Right atrium auricular region (tissue), 2 donors: ENCODE results near the gene MAD1L1. TPM values are rescaled to one million over a fixed set of nuclear protein-coding genes. Genes with fewer than 3 reads are reported as not detected.

ENCODE experiments used
- DNase-seq: peaks from one replicate; pipeline ENCODE4 v3.0.0-alpha.2; 2019; ENCODE audit warnings: low spot score
- H3K27ac ChIP-seq, 2 donors: fragments of 200-600 bp; sonication (generic); 1 replicate in 1 of 2; 2 replicates in 1 of 2; pipeline ENCODE4 v1.5.1; 2016 to 2019
- H3K27me3 ChIP-seq, 2 donors: fragments of 200-600 bp; sonication (generic); one replicate each; pipeline versions ENCODE4 v1.5.1 to v1.6.0; 2017 to 2019
- H3K36me3 ChIP-seq: fragments of 200-600 bp; sonication (generic); one replicate; pipeline ENCODE4 v1.5.1; 2016
- H3K4me1 ChIP-seq, 2 donors: fragments of 200-600 bp; sonication (generic); one replicate each; pipeline versions ENCODE4 v1.5.1 to v1.6.0; 2017 to 2019
- H3K4me3 ChIP-seq, 2 donors: fragments of 200-600 bp; sonication (generic); 1 replicate in 1 of 2; 2 replicates in 1 of 2; pipeline ENCODE4 v1.5.1; 2017 to 2019; ENCODE audit warnings: mild to moderate bottlenecking in 1 of 2, moderate library complexity in 1 of 2
- H3K9me3 ChIP-seq, 2 donors: fragments of 200-600 bp; sonication (generic); one replicate each; pipeline ENCODE4 v1.5.1; 2019
- total RNA-seq, 2 donors: library from RNA; depleted of rRNA; stranded (reverse); fragments of >200 nt; gene quantifications; one replicate each; pipeline ENCODE4 v1.1.0, GENCODE V29; 2016
- TF ChIP-seq, protein P1 (sequence below), 2 donors: fragments of 200-600 bp; sonication (generic); IDR thresholded peaks; one replicate each; pipeline ENCODE4 v1.5.1; 2019; ENCODE audit warnings: antibody characterized with exemption in 2 of 2

The MAD1L1 gene
- total RNA-seq, 2 donors from 2014 or later = 13.3 to 31.9 TPM

DNA sequence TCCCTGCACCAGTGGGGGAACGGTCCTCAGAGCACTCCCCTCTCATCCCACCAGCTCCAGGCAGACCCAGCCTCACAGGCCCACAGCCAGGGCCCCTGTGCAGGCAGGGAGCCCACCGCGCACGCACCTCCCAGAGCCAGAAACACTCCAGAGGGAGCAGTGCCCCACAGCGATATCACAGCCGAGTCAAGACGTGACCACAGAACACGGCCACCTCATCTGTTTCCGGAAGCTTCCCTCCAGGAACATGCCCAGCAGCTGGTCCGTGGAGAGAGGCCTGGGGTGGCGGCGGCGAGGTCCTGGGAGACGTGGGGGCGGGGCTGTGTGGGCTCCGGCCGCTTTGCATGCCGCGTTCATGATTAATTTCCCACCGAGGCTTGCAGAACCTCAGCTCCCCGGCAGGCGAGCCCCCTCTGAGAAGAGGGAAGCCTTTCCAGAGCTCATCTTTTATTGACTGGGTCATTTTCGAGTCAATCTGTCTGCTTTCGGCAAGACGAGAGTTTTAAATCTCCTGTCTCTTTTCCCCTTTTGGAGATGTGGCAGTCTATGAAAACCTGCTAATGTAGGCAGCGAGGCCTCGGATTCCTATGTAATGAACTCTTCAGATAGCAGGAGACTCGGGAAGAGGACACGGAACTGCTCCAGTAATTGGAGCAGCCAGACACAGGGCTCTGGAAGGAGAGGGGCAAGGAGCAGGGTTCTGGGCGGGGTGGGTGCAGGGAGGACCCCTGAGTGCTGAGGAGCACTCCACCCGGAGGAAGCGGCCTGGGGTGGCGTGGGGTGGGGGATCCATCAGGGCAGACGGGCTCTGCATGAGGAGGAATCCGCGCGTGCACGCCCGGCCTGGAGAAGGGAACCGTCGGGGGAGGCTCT is 319.9 kb downstream of the MAD1L1 start:
- H3K27me3 ChIP-seq = no peaks in the 10 kb centered on the region
- H3K9me3 ChIP-seq = no peaks in the 10 kb centered on the region
- H3K4me1 ChIP-seq = peaks cover 0 to 24% of the 10 kb centered on the region in 2 donors
- H3K27ac ChIP-seq = no peak overlapping the region
- H3K36me3 ChIP-seq = no peaks in the 10 kb centered on the region
- TF ChIP-seq, protein P1, sequence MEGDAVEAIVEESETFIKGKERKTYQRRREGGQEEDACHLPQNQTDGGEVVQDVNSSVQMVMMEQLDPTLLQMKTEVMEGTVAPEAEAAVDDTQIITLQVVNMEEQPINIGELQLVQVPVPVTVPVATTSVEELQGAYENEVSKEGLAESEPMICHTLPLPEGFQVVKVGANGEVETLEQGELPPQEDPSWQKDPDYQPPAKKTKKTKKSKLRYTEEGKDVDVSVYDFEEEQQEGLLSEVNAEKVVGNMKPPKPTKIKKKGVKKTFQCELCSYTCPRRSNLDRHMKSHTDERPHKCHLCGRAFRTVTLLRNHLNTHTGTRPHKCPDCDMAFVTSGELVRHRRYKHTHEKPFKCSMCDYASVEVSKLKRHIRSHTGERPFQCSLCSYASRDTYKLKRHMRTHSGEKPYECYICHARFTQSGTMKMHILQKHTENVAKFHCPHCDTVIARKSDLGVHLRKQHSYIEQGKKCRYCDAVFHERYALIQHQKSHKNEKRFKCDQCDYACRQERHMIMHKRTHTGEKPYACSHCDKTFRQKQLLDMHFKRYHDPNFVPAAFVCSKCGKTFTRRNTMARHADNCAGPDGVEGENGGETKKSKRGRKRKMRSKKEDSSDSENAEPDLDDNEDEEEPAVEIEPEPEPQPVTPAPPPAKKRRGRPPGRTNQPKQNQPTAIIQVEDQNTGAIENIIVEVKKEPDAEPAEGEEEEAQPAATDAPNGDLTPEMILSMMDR (IDR thresholded peaks at IDR 0.05) = no peak
- no peak overlapping the region for H3K4me3 ChIP-seq
- DNase-seq = no peak

DNA sequence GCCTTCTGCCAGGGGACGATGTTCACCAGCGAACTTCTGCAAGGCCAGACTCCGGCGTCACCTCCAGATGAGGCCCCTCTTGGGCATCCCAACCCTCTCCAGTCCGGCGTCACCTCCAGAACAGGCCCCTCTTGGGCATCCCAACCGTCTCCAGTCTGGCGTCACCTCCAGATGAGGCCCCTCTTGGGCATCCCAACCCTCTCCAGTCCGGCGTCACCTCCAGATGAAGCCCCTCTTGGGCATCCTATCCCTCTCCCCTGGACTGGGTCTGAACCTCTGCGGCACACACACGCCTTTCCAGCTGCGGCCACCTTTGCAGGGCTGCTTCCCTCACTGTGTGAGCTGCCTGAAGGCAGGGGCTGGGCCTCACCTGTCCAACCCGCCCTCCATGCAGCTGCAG is 321.2 kb downstream of the MAD1L1 start:
- Histone ChIP-seq H3K9me3 (no peaks in the 10 kb centered on the region), H3K4me3 (no peak overlapping the region), H3K27me3 (no peaks in the 10 kb centered on the region), H3K27ac (no peak overlapping the region), H3K36me3 (no peaks in the 10 kb centered on the region), H3K4me1 (peaks cover 0 to 14% of the 10 kb centered on the region in 2 donors)
- no peak for DNase-seq
- TF ChIP-seq, protein P1 (IDR thresholded peaks at IDR 0.05) = no peak

DNA sequence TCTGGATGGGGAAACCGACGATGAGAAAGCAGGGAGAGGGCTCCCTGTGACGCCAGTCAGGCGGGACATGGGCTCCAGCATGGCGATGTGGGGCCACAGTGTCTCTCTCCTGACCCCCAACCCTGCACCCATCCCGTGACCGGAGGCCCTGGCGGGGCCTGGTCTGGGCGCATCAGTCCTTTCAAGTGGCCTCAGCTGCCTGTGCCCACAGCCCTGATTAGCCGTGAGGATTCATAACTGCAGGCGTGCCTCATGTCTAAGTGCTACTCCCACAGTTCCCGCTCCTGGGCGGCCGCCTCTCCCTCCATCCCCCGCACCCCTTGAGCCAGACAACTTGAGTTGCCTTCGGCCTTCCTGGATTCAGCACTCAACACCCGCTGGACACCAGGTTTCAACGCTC is 321.9 kb downstream of the MAD1L1 start:
- H3K27ac ChIP-seq = no peak overlapping the region
- DNase-seq = no peak

DNA sequence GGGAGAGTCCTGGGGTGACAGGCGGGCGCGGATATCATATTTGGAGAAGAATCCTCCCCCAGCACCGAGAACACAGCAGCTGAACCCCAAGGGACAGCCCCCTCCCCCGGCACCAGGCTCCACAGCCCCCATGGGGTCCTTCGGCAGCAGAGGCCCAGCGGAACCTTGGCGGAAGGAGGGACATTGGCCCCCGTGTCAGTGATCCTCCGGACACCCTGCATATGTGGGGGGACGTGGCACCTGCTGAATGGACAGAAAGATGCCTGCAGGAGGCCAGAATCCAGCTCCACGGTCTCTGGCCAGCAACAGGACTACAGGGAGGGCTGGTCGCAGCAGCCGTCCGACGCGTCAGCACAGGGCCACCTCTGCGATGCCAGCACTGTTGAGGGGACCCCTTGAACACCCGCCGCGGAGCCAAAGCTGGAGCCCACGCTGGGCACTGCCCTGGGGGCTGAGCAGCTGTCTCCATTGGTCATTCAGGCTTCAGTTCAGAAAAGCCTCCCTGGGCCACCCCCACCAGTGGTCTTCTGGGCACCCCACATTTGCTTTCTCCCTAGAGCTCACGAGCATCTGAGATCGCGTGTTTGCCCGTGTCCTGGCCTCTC is 322.6 kb downstream of the MAD1L1 start:
- Histone ChIP-seq H3K4me1 (peaks cover 0 to 14% of the 10 kb centered on the region in 2 donors), H3K4me3 (no peak overlapping the region), H3K9me3 (no peaks in the 10 kb centered on the region), H3K36me3 (no peaks in the 10 kb centered on the region), H3K27me3 (no peaks in the 10 kb centered on the region), H3K27ac (no peak overlapping the region)
- TF ChIP-seq, protein P1 (IDR thresholded peaks at IDR 0.05) = no peak
- DNase-seq = no peak

More for the DNA sequence above, 321.9 kb downstream of the MAD1L1 start:
- H3K4me3 ChIP-seq = no peak overlapping the region
- H3K27me3 ChIP-seq = no peaks in the 10 kb centered on the region
- H3K4me1 ChIP-seq = peaks cover 0 to 14% of the 10 kb centered on the region in 2 donors
- no peaks in the 10 kb centered on the region for H3K9me3 ChIP-seq
- H3K36me3 ChIP-seq = no peaks in the 10 kb centered on the region
- TF ChIP-seq, protein P1 (IDR thresholded peaks at IDR 0.05) = no peak

DNA sequence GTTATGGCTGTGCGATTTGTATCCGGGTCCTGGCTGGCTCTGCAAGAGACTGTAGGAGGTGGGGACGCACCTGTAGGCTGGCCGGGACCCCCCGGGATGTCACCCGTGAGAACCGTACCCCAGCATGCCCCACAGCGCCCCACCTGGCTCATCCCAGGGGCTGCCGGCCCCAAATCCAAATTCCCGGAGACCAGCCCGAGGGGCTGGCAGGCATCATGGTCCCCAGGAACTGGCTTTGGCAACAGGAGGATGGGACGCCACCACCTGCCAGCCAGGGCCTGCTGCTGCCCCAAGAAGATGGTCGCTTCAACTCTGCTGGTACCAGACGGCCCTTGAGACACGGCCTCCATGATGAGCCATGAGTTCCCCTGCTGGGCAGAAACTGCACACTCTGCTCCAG is 323.3 kb downstream of the MAD1L1 start:
- H3K27me3 ChIP-seq = no peaks in the 10 kb centered on the region
- TF ChIP-seq, protein P1 (IDR thresholded peaks at IDR 0.05) = no peak
- H3K9me3 ChIP-seq = no peaks in the 10 kb centered on the region
- no peak overlapping the region for H3K27ac ChIP-seq
- H3K4me1 ChIP-seq = peaks cover 0 to 14% of the 10 kb centered on the region in 2 donors
- no peaks in the 10 kb centered on the region for H3K36me3 ChIP-seq
- DNase-seq = no peak
- no peak overlapping the region for H3K4me3 ChIP-seq
